ENCODE data around the gene NCAM2. TPM values are rescaled to one million over a fixed set of nuclear protein-coding genes. Genes with fewer than 3 reads are reported as not detected.

Gene NCAM2
- total and polyA plus RNA-seq, 2 experiments from 2014 or later, result 0.36 to 0.83 TPM

- Histone ChIP-seq H3K9me2 (ENCODE audit: insufficient read depth) (no peaks in the 10 kb centered on the region), H3K4me2 (no peak overlapping the region), H3K79me2 (replicated peaks; ENCODE audit: insufficient read depth) (no peaks in the 10 kb centered on the region), H3K27me3 (ENCODE audit: insufficient read depth) (no peaks in the 10 kb centered on the region), H3K27ac (ENCODE audit: low read depth) (no peak overlapping the region), H3F3A (replicated peaks; ENCODE audit: low read depth) (no peaks in the 10 kb centered on the region), H3K36me3 (ENCODE audit: insufficient read depth) (no peaks in the 10 kb centered on the region), H4K20me1 (replicated peaks; ENCODE audit: insufficient read depth) (no peaks in the 10 kb centered on the region), H3K4me1 (ENCODE audit: insufficient read depth) (no peaks in the 10 kb centered on the region), H2AFZ (no peak overlapping the region), H3K4me3 (no peak overlapping the region)
- Mint-ChIP-seq H3K36me3 (ENCODE audit: low read depth) (no peaks in the 10 kb centered on the region), H3K4me1 (no peaks in the 10 kb centered on the region), H3K27me3 (ENCODE audit: insufficient read depth, low read depth, poor library complexity) (no peaks in the 10 kb centered on the region), H3K9me3 (no peaks in the 10 kb centered on the region), H3K27ac (no peak overlapping the region), H3K4me3 (no peak overlapping the region)
- no peak for DNase-seq (ENCODE audit: low spot score)
- TF ChIP-seq NANOG (IDR thresholded peaks at IDR 0.05; ENCODE audit: borderline replicate concordance) (no peak), CREB1 (CRISPR knock-in tag; IDR thresholded peaks at IDR 0.05; ENCODE audit: low read depth) (no peak), EZH2 (IDR thresholded peaks at IDR 0.05; ENCODE audit: low read depth, unreplicated experiment) (no peak), POLR2AphosphoS5 (IDR thresholded peaks at IDR 0.05; ENCODE audit: low read depth) (no peak), CTCF (conservative IDR thresholded peaks at IDR 0.05; ENCODE audit: low read depth in 2 of 2) (no peak), ZNF114 (CRISPR knock-in tag; IDR thresholded peaks at IDR 0.05) (no peak), ZNF331 (CRISPR knock-in tag; IDR thresholded peaks at IDR 0.05; ENCODE audit: low read depth) (no peak), STAT1 (IDR thresholded peaks at IDR 0.05; ENCODE audit: unreplicated experiment) (no peak)
- TF ChIP-seq, protein P1, sequence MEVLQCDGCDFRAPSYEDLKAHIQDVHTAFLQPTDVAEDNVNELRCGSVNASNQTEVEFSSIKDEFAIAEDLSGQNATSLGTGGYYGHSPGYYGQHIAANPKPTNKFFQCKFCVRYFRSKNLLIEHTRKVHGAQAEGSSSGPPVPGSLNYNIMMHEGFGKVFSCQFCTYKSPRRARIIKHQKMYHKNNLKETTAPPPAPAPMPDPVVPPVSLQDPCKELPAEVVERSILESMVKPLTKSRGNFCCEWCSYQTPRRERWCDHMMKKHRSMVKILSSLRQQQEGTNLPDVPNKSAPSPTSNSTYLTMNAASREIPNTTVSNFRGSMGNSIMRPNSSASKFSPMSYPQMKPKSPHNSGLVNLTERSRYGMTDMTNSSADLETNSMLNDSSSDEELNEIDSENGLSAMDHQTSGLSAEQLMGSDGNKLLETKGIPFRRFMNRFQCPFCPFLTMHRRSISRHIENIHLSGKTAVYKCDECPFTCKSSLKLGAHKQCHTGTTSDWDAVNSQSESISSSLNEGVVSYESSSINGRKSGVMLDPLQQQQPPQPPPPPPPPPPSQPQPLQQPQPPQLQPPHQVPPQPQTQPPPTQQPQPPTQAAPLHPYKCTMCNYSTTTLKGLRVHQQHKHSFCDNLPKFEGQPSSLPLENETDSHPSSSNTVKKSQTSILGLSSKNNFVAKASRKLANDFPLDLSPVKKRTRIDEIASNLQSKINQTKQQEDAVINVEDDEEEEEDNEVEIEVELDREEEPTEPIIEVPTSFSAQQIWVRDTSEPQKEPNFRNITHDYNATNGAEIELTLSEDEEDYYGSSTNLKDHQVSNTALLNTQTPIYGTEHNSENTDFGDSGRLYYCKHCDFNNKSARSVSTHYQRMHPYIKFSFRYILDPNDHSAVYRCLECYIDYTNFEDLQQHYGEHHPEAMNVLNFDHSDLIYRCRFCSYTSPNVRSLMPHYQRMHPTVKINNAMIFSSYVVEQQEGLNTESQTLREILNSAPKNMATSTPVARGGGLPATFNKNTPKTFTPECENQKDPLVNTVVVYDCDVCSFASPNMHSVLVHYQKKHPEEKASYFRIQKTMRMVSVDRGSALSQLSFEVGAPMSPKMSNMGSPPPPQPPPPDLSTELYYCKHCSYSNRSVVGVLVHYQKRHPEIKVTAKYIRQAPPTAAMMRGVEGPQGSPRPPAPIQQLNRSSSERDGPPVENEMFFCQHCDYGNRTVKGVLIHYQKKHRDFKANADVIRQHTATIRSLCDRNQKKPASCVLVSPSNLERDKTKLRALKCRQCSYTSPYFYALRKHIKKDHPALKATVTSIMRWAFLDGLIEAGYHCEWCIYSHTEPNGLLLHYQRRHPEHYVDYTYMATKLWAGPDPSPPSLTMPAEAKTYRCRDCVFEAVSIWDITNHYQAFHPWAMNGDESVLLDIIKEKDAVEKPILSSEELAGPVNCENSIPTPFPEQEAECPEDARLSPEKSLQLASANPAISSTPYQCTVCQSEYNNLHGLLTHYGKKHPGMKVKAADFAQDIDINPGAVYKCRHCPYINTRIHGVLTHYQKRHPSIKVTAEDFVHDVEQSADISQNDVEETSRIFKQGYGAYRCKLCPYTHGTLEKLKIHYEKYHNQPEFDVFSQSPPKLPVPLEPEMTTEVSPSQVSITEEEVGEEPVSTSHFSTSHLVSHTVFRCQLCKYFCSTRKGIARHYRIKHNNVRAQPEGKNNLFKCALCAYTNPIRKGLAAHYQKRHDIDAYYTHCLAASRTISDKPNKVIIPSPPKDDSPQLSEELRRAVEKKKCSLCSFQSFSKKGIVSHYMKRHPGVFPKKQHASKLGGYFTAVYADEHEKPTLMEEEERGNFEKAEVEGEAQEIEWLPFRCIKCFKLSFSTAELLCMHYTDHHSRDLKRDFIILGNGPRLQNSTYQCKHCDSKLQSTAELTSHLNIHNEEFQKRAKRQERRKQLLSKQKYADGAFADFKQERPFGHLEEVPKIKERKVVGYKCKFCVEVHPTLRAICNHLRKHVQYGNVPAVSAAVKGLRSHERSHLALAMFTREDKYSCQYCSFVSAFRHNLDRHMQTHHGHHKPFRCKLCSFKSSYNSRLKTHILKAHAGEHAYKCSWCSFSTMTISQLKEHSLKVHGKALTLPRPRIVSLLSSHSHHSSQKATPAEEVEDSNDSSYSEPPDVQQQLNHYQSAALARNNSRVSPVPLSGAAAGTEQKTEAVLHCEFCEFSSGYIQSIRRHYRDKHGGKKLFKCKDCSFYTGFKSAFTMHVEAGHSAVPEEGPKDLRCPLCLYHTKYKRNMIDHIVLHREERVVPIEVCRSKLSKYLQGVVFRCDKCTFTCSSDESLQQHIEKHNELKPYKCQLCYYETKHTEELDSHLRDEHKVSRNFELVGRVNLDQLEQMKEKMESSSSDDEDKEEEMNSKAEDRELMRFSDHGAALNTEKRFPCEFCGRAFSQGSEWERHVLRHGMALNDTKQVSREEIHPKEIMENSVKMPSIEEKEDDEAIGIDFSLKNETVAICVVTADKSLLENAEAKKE (CRISPR knock-in tag; IDR thresholded peaks at IDR 0.05), result no peak
- TF ChIP-seq, protein P2, sequence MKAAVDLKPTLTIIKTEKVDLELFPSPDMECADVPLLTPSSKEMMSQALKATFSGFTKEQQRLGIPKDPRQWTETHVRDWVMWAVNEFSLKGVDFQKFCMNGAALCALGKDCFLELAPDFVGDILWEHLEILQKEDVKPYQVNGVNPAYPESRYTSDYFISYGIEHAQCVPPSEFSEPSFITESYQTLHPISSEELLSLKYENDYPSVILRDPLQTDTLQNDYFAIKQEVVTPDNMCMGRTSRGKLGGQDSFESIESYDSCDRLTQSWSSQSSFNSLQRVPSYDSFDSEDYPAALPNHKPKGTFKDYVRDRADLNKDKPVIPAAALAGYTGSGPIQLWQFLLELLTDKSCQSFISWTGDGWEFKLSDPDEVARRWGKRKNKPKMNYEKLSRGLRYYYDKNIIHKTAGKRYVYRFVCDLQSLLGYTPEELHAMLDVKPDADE (IDR thresholded peaks at IDR 0.05), result no peak
- TF ChIP-seq, protein P3, sequence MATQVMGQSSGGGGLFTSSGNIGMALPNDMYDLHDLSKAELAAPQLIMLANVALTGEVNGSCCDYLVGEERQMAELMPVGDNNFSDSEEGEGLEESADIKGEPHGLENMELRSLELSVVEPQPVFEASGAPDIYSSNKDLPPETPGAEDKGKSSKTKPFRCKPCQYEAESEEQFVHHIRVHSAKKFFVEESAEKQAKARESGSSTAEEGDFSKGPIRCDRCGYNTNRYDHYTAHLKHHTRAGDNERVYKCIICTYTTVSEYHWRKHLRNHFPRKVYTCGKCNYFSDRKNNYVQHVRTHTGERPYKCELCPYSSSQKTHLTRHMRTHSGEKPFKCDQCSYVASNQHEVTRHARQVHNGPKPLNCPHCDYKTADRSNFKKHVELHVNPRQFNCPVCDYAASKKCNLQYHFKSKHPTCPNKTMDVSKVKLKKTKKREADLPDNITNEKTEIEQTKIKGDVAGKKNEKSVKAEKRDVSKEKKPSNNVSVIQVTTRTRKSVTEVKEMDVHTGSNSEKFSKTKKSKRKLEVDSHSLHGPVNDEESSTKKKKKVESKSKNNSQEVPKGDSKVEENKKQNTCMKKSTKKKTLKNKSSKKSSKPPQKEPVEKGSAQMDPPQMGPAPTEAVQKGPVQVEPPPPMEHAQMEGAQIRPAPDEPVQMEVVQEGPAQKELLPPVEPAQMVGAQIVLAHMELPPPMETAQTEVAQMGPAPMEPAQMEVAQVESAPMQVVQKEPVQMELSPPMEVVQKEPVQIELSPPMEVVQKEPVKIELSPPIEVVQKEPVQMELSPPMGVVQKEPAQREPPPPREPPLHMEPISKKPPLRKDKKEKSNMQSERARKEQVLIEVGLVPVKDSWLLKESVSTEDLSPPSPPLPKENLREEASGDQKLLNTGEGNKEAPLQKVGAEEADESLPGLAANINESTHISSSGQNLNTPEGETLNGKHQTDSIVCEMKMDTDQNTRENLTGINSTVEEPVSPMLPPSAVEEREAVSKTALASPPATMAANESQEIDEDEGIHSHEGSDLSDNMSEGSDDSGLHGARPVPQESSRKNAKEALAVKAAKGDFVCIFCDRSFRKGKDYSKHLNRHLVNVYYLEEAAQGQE (IDR thresholded peaks at IDR 0.05; ENCODE audit: unreplicated experiment), result no peak
- ATAC-seq, result no peak
These were observed 205.7 kb downstream of the NCAM2 start for GRCh38 chr21:21203822-21204339.

Measured in GM23338 (cell line).